WTC11 (cell line): ENCODE results near the gene UBAP1.

ENCODE experiments used
- ATF1 ChIP-seq: sonication (generic); formaldehyde crosslinking; IDR thresholded peaks from 2 replicates; pipeline ENCODE4 v1.8.1; 2023; ENCODE audit warnings: mild to moderate bottlenecking, moderate library complexity, missing genetic modification reagents
- ELF4 ChIP-seq: sonication (generic); formaldehyde crosslinking; IDR thresholded peaks from 2 replicates; pipeline ENCODE4 v1.8.1; 2022; ENCODE audit warnings: low read depth, mild to moderate bottlenecking, moderate library complexity, missing genetic modification reagents
- FOXP1 ChIP-seq: sonication (generic); formaldehyde crosslinking; IDR thresholded peaks from 2 replicates; pipeline ENCODE4 v1.8.0; 2022; ENCODE audit warnings: missing genetic modification reagents, mild to moderate bottlenecking, moderate library complexity, borderline replicate concordance
- RELA ChIP-seq: sonication (generic); formaldehyde crosslinking; IDR thresholded peaks from 2 replicates; pipeline ENCODE4 v1.8.1; 2022; ENCODE audit warnings: missing genetic modification reagents, mild to moderate bottlenecking, borderline replicate concordance
- SP1 ChIP-seq: sonication (generic); formaldehyde crosslinking; conservative IDR thresholded peaks from 2 replicates; pipeline ENCODE4 v1.8.1; 2022; ENCODE audit warnings: missing genetic modification reagents
- ZNF138 ChIP-seq: sonication (generic); formaldehyde crosslinking; conservative IDR thresholded peaks from 2 replicates; pipeline ENCODE4 v1.8.1; 2022; ENCODE audit warnings: mild to moderate bottlenecking, moderate library complexity, missing genetic modification reagents
- ZNF416 ChIP-seq: fragments of 250-450 bp; sonication (Bioruptor Pico); IDR thresholded peaks from 2 replicates; pipeline ENCODE4 v1.9.0; 2021; ENCODE audit warnings: mild to moderate bottlenecking, inconsistent platforms
- TF ChIP-seq, protein P1 (sequence below): sonication (generic); formaldehyde crosslinking; conservative IDR thresholded peaks from 2 replicates; pipeline ENCODE4 v1.8.1; 2023; ENCODE audit warnings: mild to moderate bottlenecking, low read depth, missing genetic modification reagents, moderate library complexity
- TF ChIP-seq, protein P2 (sequence below): fragments of 200-600 bp; IDR thresholded peaks from 2 replicates; pipeline ENCODE4 v1.8.0; 2022; ENCODE audit warnings: antibody characterized with exemption
- TF ChIP-seq, protein P3 (sequence below): sonication (generic); formaldehyde crosslinking; IDR thresholded peaks from 2 replicates; pipeline ENCODE4 v1.8.0; 2022; ENCODE audit warnings: mild to moderate bottlenecking, missing genetic modification reagents
- TF ChIP-seq, protein P4 (sequence below): sonication (generic); formaldehyde crosslinking; IDR thresholded peaks from 2 replicates; pipeline ENCODE4 v1.8.1; 2022; ENCODE audit warnings: low read depth, missing genetic modification reagents, borderline replicate concordance
- TF ChIP-seq, protein P5 (sequence below): sonication (generic); formaldehyde crosslinking; IDR thresholded peaks from 2 replicates; pipeline ENCODE4 v1.8.1; 2023; ENCODE audit warnings: mild to moderate bottlenecking, missing genetic modification reagents, moderate library complexity
- TF ChIP-seq, protein P6 (sequence below): sonication (generic); formaldehyde crosslinking; IDR thresholded peaks from 2 replicates; pipeline ENCODE4 v1.8.0; 2022; ENCODE audit warnings: mild to moderate bottlenecking, missing genetic modification reagents

DNA sequence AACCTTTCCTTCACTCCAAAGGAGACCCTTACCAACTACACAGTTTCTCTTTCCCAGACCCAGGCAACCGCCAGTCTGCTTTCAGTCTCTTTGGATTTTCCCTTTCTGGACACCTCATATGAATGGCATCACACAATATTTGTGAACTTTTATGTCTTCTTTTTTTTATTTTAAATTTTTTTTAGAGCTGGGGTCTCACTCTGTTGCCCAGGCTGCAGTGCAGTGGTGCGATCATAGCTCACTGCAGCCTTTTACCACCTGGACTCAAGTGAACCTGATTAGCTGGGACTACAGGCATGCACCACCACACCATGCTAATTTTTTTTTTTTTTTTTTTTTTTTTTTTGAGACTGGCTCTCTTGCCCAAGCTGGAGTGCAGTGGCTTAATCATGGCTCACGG, 37.5 kb downstream of the UBAP1 start:
- TF ChIP-seq, protein P1, sequence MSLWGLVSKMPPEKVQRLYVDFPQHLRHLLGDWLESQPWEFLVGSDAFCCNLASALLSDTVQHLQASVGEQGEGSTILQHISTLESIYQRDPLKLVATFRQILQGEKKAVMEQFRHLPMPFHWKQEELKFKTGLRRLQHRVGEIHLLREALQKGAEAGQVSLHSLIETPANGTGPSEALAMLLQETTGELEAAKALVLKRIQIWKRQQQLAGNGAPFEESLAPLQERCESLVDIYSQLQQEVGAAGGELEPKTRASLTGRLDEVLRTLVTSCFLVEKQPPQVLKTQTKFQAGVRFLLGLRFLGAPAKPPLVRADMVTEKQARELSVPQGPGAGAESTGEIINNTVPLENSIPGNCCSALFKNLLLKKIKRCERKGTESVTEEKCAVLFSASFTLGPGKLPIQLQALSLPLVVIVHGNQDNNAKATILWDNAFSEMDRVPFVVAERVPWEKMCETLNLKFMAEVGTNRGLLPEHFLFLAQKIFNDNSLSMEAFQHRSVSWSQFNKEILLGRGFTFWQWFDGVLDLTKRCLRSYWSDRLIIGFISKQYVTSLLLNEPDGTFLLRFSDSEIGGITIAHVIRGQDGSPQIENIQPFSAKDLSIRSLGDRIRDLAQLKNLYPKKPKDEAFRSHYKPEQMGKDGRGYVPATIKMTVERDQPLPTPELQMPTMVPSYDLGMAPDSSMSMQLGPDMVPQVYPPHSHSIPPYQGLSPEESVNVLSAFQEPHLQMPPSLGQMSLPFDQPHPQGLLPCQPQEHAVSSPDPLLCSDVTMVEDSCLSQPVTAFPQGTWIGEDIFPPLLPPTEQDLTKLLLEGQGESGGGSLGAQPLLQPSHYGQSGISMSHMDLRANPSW = no peak
- TF ChIP-seq, protein P2, sequence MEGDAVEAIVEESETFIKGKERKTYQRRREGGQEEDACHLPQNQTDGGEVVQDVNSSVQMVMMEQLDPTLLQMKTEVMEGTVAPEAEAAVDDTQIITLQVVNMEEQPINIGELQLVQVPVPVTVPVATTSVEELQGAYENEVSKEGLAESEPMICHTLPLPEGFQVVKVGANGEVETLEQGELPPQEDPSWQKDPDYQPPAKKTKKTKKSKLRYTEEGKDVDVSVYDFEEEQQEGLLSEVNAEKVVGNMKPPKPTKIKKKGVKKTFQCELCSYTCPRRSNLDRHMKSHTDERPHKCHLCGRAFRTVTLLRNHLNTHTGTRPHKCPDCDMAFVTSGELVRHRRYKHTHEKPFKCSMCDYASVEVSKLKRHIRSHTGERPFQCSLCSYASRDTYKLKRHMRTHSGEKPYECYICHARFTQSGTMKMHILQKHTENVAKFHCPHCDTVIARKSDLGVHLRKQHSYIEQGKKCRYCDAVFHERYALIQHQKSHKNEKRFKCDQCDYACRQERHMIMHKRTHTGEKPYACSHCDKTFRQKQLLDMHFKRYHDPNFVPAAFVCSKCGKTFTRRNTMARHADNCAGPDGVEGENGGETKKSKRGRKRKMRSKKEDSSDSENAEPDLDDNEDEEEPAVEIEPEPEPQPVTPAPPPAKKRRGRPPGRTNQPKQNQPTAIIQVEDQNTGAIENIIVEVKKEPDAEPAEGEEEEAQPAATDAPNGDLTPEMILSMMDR = no peak
- TF ChIP-seq ZNF138 (no peak), FOXP1 (CRISPR knock-in tag) (no peak), ELF4 (CRISPR knock-in tag) (no peak), RELA (CRISPR knock-in tag) (no peak), ZNF416 (no peak), SP1 (CRISPR knock-in tag) (no peak), ATF1 (no peak)
- TF ChIP-seq, protein P3, sequence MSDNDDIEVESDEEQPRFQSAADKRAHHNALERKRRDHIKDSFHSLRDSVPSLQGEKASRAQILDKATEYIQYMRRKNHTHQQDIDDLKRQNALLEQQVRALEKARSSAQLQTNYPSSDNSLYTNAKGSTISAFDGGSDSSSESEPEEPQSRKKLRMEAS = no peak
- TF ChIP-seq, protein P4, sequence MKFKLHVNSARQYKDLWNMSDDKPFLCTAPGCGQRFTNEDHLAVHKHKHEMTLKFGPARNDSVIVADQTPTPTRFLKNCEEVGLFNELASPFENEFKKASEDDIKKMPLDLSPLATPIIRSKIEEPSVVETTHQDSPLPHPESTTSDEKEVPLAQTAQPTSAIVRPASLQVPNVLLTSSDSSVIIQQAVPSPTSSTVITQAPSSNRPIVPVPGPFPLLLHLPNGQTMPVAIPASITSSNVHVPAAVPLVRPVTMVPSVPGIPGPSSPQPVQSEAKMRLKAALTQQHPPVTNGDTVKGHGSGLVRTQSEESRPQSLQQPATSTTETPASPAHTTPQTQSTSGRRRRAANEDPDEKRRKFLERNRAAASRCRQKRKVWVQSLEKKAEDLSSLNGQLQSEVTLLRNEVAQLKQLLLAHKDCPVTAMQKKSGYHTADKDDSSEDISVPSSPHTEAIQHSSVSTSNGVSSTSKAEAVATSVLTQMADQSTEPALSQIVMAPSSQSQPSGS (CRISPR knock-in tag) = no peak
- TF ChIP-seq, protein P5, sequence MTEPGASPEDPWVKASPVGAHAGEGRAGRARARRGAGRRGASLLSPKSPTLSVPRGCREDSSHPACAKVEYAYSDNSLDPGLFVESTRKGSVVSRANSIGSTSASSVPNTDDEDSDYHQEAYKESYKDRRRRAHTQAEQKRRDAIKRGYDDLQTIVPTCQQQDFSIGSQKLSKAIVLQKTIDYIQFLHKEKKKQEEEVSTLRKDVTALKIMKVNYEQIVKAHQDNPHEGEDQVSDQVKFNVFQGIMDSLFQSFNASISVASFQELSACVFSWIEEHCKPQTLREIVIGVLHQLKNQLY (CRISPR knock-in tag) = no peak
- TF ChIP-seq, protein P6, sequence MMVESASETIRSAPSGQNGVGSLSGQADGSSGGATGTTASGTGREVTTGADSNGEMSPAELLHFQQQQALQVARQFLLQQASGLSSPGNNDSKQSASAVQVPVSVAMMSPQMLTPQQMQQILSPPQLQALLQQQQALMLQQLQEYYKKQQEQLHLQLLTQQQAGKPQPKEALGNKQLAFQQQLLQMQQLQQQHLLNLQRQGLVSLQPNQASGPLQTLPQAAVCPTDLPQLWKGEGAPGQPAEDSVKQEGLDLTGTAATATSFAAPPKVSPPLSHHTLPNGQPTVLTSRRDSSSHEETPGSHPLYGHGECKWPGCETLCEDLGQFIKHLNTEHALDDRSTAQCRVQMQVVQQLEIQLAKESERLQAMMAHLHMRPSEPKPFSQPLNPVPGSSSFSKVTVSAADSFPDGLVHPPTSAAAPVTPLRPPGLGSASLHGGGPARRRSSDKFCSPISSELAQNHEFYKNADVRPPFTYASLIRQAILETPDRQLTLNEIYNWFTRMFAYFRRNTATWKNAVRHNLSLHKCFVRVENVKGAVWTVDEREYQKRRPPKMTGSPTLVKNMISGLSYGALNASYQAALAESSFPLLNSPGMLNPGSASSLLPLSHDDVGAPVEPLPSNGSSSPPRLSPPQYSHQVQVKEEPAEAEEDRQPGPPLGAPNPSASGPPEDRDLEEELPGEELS (CRISPR knock-in tag) = no peak
